IMR-90 (cell line): ENCODE measurements around the gene ROR2. TPM values are rescaled to one million over a fixed set of nuclear protein-coding genes. Genes with fewer than 3 reads are reported as not detected.

ENCODE experiments used
- ATAC-seq: fragments of 200-7000 bp; cut with Tn5 transposase; 2 replicates; pipeline ENCODE4 v1.9.1; 2020; ENCODE audit warnings: low read depth, mild to moderate bottlenecking, moderate library complexity
- BruUV-seq: library from RNA; stranded (reverse); fragments of 400-500 nt; replicated peaks from 2 replicates; lab custom pipeline; 2021; lab: Mats Ljungman, UMichigan
- CTCF ChIA-PET: fragments of 300-600 bp; formaldehyde crosslinking; extraction: SDS; loops from one replicate; lab custom pipeline; 2021; ENCODE audit warnings: antibody characterized with exemption; lab: Yijun Ruan, JAX
- POLR2A ChIA-PET: fragments of 300-600 bp; sonication (Branson Sonifier 250); formaldehyde crosslinking; loops from one replicate; lab custom pipeline; 2022; ENCODE audit warnings: antibody characterized with exemption; ENCODE audit not compliant: unreplicated experiment; lab: Charles Lee
- DNase-seq: peaks from one replicate; pipeline ENCODE4 v3.0.0; 2013
- H2AFZ ChIP-seq: replicated peaks from 2 replicates; pipeline ENCODE3; 2013; ENCODE audit warnings: low read length, mild to moderate bottlenecking; ENCODE audit not compliant: poor library complexity
- H2AK5ac ChIP-seq: 2 replicates; pipeline ENCODE4 v1.6.1; 2013; ENCODE audit warnings: low read depth, low read length, inconsistent platforms
- H2AK9ac ChIP-seq: replicated peaks from 2 replicates; pipeline ENCODE3; 2013; ENCODE audit warnings: mild to moderate bottlenecking, low read depth, low read length, moderate library complexity; ENCODE audit not compliant: poor library complexity
- H2BK120ac ChIP-seq: 2 replicates; pipeline ENCODE4 v1.6.1; 2013; ENCODE audit warnings: low read depth, low read length, inconsistent platforms
- H2BK15ac ChIP-seq: 3 replicates; pipeline ENCODE4 v1.6.1; 2013; ENCODE audit warnings: low read depth, low read length, inconsistent platforms
- H2BK20ac ChIP-seq: 2 replicates; pipeline ENCODE4 v1.6.1; 2013; ENCODE audit warnings: low read depth, mild to moderate bottlenecking, inconsistent platforms, low read length, moderate library complexity
- H2BK5ac ChIP-seq: 2 replicates; pipeline ENCODE4 v1.6.1; 2013; ENCODE audit warnings: mild to moderate bottlenecking, low read depth, low read length, inconsistent platforms; ENCODE audit not compliant: poor library complexity, severe bottlenecking
- H3K14ac ChIP-seq: replicated peaks from 2 replicates; pipeline ENCODE4 v1.6.1; 2013; ENCODE audit warnings: low read depth, low read length, inconsistent platforms
- H3K18ac ChIP-seq: 2 replicates; pipeline ENCODE4 v1.6.1; 2013; ENCODE audit warnings: low read depth, low read length, control low read depth
- H3K23ac ChIP-seq: 2 replicates; pipeline ENCODE4 v1.6.1; 2013; ENCODE audit warnings: low read depth, low read length, inconsistent platforms
- H3K27ac ChIP-seq: 2 replicates; pipeline ENCODE4 v1.5.1; 2013; ENCODE audit warnings: mild to moderate bottlenecking, control low read depth, low read length; ENCODE audit not compliant: insufficient read depth
- H3K27me3 ChIP-seq: 2 replicates; pipeline ENCODE4 v1.6.1; 2013; ENCODE audit warnings: low read length; ENCODE audit not compliant: control insufficient read depth, insufficient read depth
- H3K36me3 ChIP-seq: 2 replicates; pipeline ENCODE4 v1.6.1; 2013; ENCODE audit warnings: low read length, mixed read lengths; ENCODE audit not compliant: control insufficient read depth, insufficient read depth
- H3K4ac ChIP-seq: 2 replicates; pipeline ENCODE4 v1.6.1; 2013; ENCODE audit warnings: low read depth, low read length, inconsistent platforms
- H3K4me1 ChIP-seq: 2 replicates; pipeline ENCODE4 v1.6.1; 2013; ENCODE audit warnings: low read length, mixed read lengths; ENCODE audit not compliant: control insufficient read depth, insufficient read depth
- H3K4me2 ChIP-seq: 2 replicates; pipeline ENCODE4 v1.6.1; 2013; ENCODE audit warnings: low read depth, mild to moderate bottlenecking, control low read depth, low read length, moderate library complexity
- H3K4me3 ChIP-seq: 2 replicates; pipeline ENCODE4 v1.5.1; 2013; ENCODE audit warnings: low read depth, mild to moderate bottlenecking, control low read depth, low read length, moderate library complexity; ENCODE audit not compliant: insufficient read depth
- H3K56ac ChIP-seq: 2 replicates; pipeline ENCODE4 v1.6.1; 2013; ENCODE audit warnings: low read length, inconsistent platforms; ENCODE audit not compliant: insufficient read depth; ENCODE audit errors: extremely low read depth
- H3K79me1 ChIP-seq, 2 experiments: 2 replicates each; pipeline ENCODE4 v1.6.1; 2013; ENCODE audit warnings: low read length in 2 of 2, inconsistent platforms in 1 of 2, low read depth in 1 of 2
- H3K9ac ChIP-seq: 2 replicates; pipeline ENCODE4 v1.6.1; 2013; ENCODE audit warnings: low read depth, low read length, control low read depth
- H3K9me1 ChIP-seq: 2 replicates; pipeline ENCODE4 v1.6.1; 2013; ENCODE audit warnings: low read length, inconsistent platforms; ENCODE audit not compliant: insufficient read depth
- H3K9me3 ChIP-seq: 2 replicates; pipeline ENCODE4 v1.6.1; 2013; ENCODE audit warnings: low read length; ENCODE audit not compliant: control insufficient read depth, insufficient read depth
- H4K20me1 ChIP-seq: 2 replicates; pipeline ENCODE4 v1.6.1; 2013; ENCODE audit warnings: low read length, inconsistent platforms; ENCODE audit not compliant: insufficient read depth
- H4K5ac ChIP-seq: 2 replicates; pipeline ENCODE4 v1.6.1; 2013; ENCODE audit warnings: mild to moderate bottlenecking, low read depth, low read length, control low read depth
- H4K8ac ChIP-seq, 2 experiments: 2 replicates each; pipeline ENCODE4 v1.6.1; 2013; ENCODE audit warnings: low read depth in 2 of 2, low read length in 2 of 2, control low read depth in 1 of 2, inconsistent platforms in 1 of 2
- H4K91ac ChIP-seq: 2 replicates; pipeline ENCODE4 v1.6.1; 2013; ENCODE audit warnings: low read depth, low read length, inconsistent platforms; ENCODE audit not compliant: insufficient read depth
- FOS ChIP-seq: fragments of 150-350 bp; IDR thresholded peaks from 2 replicates; pipeline ENCODE4 v1.6.1; 2016; ENCODE audit warnings: low read depth, low read length
- MAFK ChIP-seq: IDR thresholded peaks from 2 replicates; pipeline ENCODE4 v1.6.1; 2012; ENCODE audit warnings: low read depth, low read length, improper control_type of control experiment
- POLR2A ChIP-seq: IDR thresholded peaks from 2 replicates; pipeline ENCODE4 v1.6.1; 2012; ENCODE audit warnings: mild to moderate bottlenecking, low read depth, low read length
- RAD21 ChIP-seq: IDR thresholded peaks from 2 replicates; pipeline ENCODE4 v1.6.1; 2012; ENCODE audit warnings: low read length, improper control_type of control experiment
- RCOR1 ChIP-seq: IDR thresholded peaks from 2 replicates; pipeline ENCODE4 v1.6.1; 2012; ENCODE audit warnings: mild to moderate bottlenecking, low read length, improper control_type of control experiment; ENCODE audit not compliant: insufficient replicate concordance
- SMC3 ChIP-seq: fragments of 150-350 bp; IDR thresholded peaks from 2 replicates; pipeline ENCODE4 v1.6.1; 2016; ENCODE audit warnings: low read depth, mild to moderate bottlenecking, antibody characterized with exemption, low read length, moderate library complexity
- WGBS, 2 experiments: methylation state at CpG; one replicate each; pipeline versions ENCODE4 v1.1.5 to v1.1.7; 2013; ENCODE audit warnings: missing lambda C conversion rate in 2 of 2; ENCODE audit not compliant: insufficient read length in 1 of 2; ENCODE audit errors: extremely low coverage in 2 of 2; 5-methylcytosine and 5-hydroxymethylcytosine counted together
- dilution Hi-C: fragments of 300-500 bp; cut with HindIII; formaldehyde crosslinking; loops from one replicate; pipeline ENCODE4 v1.14.3; 2018; ENCODE audit warnings: low sequenced_read_pairs; ENCODE audit not compliant: unreplicated experiment
- in situ Hi-C: fragments of 300-500 bp; cut with MboI; formaldehyde crosslinking; loops from 3 replicates; pipeline ENCODE4 v1.14.3; 2019; ENCODE audit warnings: low sequenced_read_pairs, inconsistent platforms, mixed read lengths
- intact Hi-C: fragments of 100-400 bp; cut with micrococcal nuclease; formaldehyde crosslinking; loops from 2 replicates; pipeline ENCODE4 v1.10.0; 2022
- polyA plus RNA-seq, 3 experiments: library from polyadenylated mRNA; depleted of rRNA; stranded (reverse); fragments of >200 nt; gene quantifications; 2 replicates each; pipeline ENCODE4 v1.2.3, GENCODE V29; 2012; ENCODE audit warnings: low replicate concordance in 1 of 3
- total RNA-seq: library from RNA; depleted of rRNA; stranded (reverse); fragments of >200 nt; gene quantifications from 2 replicates; pipeline ENCODE4 v1.2.3, GENCODE V29; 2012
- TF ChIP-seq, protein P1 (sequence below): fragments of 150-350 bp; IDR thresholded peaks from 2 replicates; pipeline ENCODE4 v1.6.1; 2017; ENCODE audit warnings: mild to moderate bottlenecking, antibody characterized with exemption, low read length, low read depth

Gene ROR2
- total and polyA plus RNA-seq, 2 of the 4 experiments (the other 2 are of a cell fraction), result 2.3 to 4.8 TPM

- H3K36me3 ChIP-seq, result no peaks in the 10 kb centered on the region
- intact Hi-C loops (no loop called here), dilution Hi-C loops (no loop called here), in situ Hi-C loops (no loop called here)
- H3K14ac ChIP-seq, result no peak overlapping the region
- DNase-seq (no peak), ATAC-seq (no peak)
- no peak overlapping the region for H2BK15ac ChIP-seq
- H3K27me3 ChIP-seq, result no peaks in the 10 kb centered on the region; the same call in 1 of the 2 replicates
- H4K8ac ChIP-seq, result no peak overlapping the region
- H3K4me2 ChIP-seq, result no peak overlapping the region
- H3K56ac ChIP-seq, result no peak overlapping the region
- H4K91ac ChIP-seq, result no peak overlapping the region
- H2AFZ ChIP-seq, result no peak overlapping the region
- H4K5ac ChIP-seq, result no peak overlapping the region
- TF ChIP-seq MAFK (no peak), POLR2A (no peak), SMC3 (no peak), RAD21 (no peak), RCOR1 (no peak), FOS (no peak)
- TF ChIP-seq, protein P1, sequence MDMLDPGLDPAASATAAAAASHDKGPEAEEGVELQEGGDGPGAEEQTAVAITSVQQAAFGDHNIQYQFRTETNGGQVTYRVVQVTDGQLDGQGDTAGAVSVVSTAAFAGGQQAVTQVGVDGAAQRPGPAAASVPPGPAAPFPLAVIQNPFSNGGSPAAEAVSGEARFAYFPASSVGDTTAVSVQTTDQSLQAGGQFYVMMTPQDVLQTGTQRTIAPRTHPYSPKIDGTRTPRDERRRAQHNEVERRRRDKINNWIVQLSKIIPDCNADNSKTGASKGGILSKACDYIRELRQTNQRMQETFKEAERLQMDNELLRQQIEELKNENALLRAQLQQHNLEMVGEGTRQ, result no peak
- H2BK120ac ChIP-seq, result no peak overlapping the region
- BruUV-seq, result no TSS peak
- CTCF ChIA-PET, result no interaction called here
- no peak overlapping the region for H3K4me3 ChIP-seq
- no peak overlapping the region for H2BK5ac ChIP-seq
- H3K9me3 ChIP-seq, result peaks cover 5% of the 10 kb centered on the region; the same call in 1 of the 2 replicates
- H2AK9ac ChIP-seq, result no peak overlapping the region
- WGBS, 2 experiments, result no CpG with 5 or more reads among the region's 2 CpGs
- H3K79me1 ChIP-seq, result no peaks in the 10 kb centered on the region
- no peaks in the 10 kb centered on the region for H4K20me1 ChIP-seq
- peaks cover 5% of the 10 kb centered on the region; the same call in 1 of the 2 replicates for H3K4me1 ChIP-seq
- POLR2A ChIA-PET, result no interaction called here
- no peak overlapping the region for H2AK5ac ChIP-seq
- H3K18ac ChIP-seq, result no peak overlapping the region
- H3K9me1 ChIP-seq, result no peaks in the 10 kb centered on the region
- no peak overlapping the region for H3K23ac ChIP-seq
- no peak overlapping the region for H3K9ac ChIP-seq
- H2BK20ac ChIP-seq, result no peak overlapping the region
- no peak overlapping the region for H3K27ac ChIP-seq
- H3K4ac ChIP-seq, result no peak overlapping the region
Measured at GRCh38 chr9:91985692-91986091, 35.7 kb upstream of the ROR2 start.
